A673 (cell line): ENCODE results near the gene SLC2A3.

ENCODE experiments used
- EZH2 ChIP-seq: fragments of 200-600 bp; sonication (generic); IDR thresholded peaks from 2 replicates; pipeline ENCODE4 v1.6.1; 2017; ENCODE audit warnings: borderline replicate concordance, low read depth, mild to moderate bottlenecking, mixed read lengths, antibody characterized with exemption, low read length; ENCODE audit not compliant: poor library complexity, severe bottlenecking
- TF ChIP-seq, protein P1 (sequence below): fragments of 300-800, 200-600 bp; sonication (generic); conservative IDR thresholded peaks from 2 replicates; pipeline ENCODE4 v1.5.1; 2017; ENCODE audit warnings: low read depth, mild to moderate bottlenecking, antibody characterized with exemption, low read length, moderate library complexity, mixed read lengths

GRCh38 chr12:7981446-7981845 is 45.5 kb upstream of the SLC2A3 start:
- TF ChIP-seq, protein P1, sequence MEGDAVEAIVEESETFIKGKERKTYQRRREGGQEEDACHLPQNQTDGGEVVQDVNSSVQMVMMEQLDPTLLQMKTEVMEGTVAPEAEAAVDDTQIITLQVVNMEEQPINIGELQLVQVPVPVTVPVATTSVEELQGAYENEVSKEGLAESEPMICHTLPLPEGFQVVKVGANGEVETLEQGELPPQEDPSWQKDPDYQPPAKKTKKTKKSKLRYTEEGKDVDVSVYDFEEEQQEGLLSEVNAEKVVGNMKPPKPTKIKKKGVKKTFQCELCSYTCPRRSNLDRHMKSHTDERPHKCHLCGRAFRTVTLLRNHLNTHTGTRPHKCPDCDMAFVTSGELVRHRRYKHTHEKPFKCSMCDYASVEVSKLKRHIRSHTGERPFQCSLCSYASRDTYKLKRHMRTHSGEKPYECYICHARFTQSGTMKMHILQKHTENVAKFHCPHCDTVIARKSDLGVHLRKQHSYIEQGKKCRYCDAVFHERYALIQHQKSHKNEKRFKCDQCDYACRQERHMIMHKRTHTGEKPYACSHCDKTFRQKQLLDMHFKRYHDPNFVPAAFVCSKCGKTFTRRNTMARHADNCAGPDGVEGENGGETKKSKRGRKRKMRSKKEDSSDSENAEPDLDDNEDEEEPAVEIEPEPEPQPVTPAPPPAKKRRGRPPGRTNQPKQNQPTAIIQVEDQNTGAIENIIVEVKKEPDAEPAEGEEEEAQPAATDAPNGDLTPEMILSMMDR: no peak
- TF ChIP-seq EZH2: no peak
